Upper lobe of left lung (tissue), 6 donors: ENCODE results near the gene STAB2. TPM values are rescaled to one million over a fixed set of nuclear protein-coding genes. Genes with fewer than 3 reads are reported as not detected.
A peak's percentile ranks its signal among the peaks of the same experiment; 100 is the strongest.

Source experiments
- ATAC-seq, 2 donors: fragments of 200-7000 bp; cut with Tn5 transposase; one replicate each; pipeline ENCODE4 v1.9.1; 2022; ENCODE audit warnings: mild to moderate bottlenecking in 2 of 2, moderate library complexity in 2 of 2; ENCODE audit not compliant: low FRiP score in 2 of 2
- DNase-seq, 2 donors: peaks; one replicate each; pipeline ENCODE4 v3.0.0-alpha.2; 2019 to 2020
- H3K27ac ChIP-seq, 4 donors: fragments of 200-600 bp; sonication (generic); one replicate each; pipeline ENCODE4 v1.5.1; 2016 to 2019
- H3K27me3 ChIP-seq, 4 donors: fragments of 200-600 bp; sonication (generic); one replicate each; pipeline ENCODE4 v1.5.1; 2017 to 2019
- H3K36me3 ChIP-seq, 4 donors: fragments of 200-600 bp; sonication (generic); one replicate each; pipeline ENCODE4 v1.5.1; 2016 to 2019
- H3K4me1 ChIP-seq, 4 donors: fragments of 200-600 bp; sonication (generic); one replicate each; pipeline ENCODE4 v1.5.1; 2018 to 2019
- H3K4me3 ChIP-seq, 4 donors: fragments of 200-600 bp; sonication (generic); one replicate each; pipeline ENCODE4 v1.5.1; 2017 to 2019; ENCODE audit warnings: mild to moderate bottlenecking in 2 of 4, moderate library complexity in 1 of 4
- H3K9me3 ChIP-seq, 4 donors: fragments of 200-600 bp; sonication (generic); one replicate each; pipeline ENCODE4 v1.5.1; 2018 to 2019
- EP300 ChIP-seq, 4 donors: sonication (generic); formaldehyde crosslinking; IDR thresholded peaks; one replicate each; pipeline ENCODE4 v1.5.1; 2017; ENCODE audit warnings: antibody characterized with exemption in 4 of 4, control low read depth in 2 of 4
- POLR2A ChIP-seq, 4 donors: fragments of 450-650 bp; IDR thresholded peaks; one replicate each; pipeline ENCODE4 v1.5.1; 2016 to 2017; ENCODE audit warnings: antibody characterized with exemption in 4 of 4, mild to moderate bottlenecking in 2 of 4
- POLR2AphosphoS5 ChIP-seq, 2 donors: sonication (generic); formaldehyde crosslinking; IDR thresholded peaks; one replicate each; pipeline ENCODE4 v1.5.1; 2017; ENCODE audit warnings: antibody characterized with exemption in 2 of 2
- WGBS, 2 donors: methylation state at CpG; one replicate each; pipeline ENCODE4 v1.1.5; 2017 to 2018; 5-methylcytosine and 5-hydroxymethylcytosine counted together
- total RNA-seq, 6 donors: library from RNA; depleted of rRNA in 4 of 6; stranded (reverse); fragments of >200 nt in 4 of 6; gene quantifications; one replicate each; pipeline versions ENCODE4 v1.1.0 to v1.2.1, GENCODE V29; 2016 to 2021
- TF ChIP-seq, protein P1 (sequence below), 6 experiments: fragments of 450-650 bp in 4 of 6; fragments of 200-600 bp in 2 of 6; sonication (generic) in 2 of 6; IDR thresholded peaks; one replicate each; pipeline ENCODE4 v1.5.1; 2016 to 2019; ENCODE audit warnings: antibody characterized with exemption in 6 of 6
- donor health status: DM: no; HTN: no; CAD: no; lungs with moderate emphysema.
- donor health status: DM: no; HTN: yes; CAD: no; lungs with severe emphysema.

Gene STAB2
- total RNA-seq, 6 donors from 2014 or later = 0.10 to 2.4 (median 0.22) TPM; not detected in 1

DNA sequence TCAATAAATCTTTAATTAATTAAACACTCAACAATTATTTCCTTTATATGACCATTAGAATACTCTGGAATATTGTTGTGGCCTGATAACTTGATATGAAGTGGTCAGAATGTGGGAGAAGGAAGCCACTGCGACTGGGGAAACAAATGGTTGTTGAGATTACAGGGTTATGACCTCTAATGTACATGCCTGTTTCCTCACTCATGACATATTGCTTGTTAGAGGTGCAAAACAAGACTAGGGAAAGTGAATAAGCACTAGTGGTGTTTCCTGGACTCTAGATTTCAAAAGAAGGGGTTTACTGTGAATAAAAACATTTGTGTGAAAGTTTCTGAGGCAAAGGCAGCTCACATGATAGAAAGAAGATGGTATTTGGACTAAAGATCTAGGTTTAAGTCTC lies 53.3 kb downstream of the STAB2 start:
- H3K9me3 ChIP-seq = peaks cover 0 to 4% (median 0%) of the 10 kb centered on the region in 4 donors
- H3K4me1 ChIP-seq = no peaks in the 10 kb centered on the region
- H3K36me3 ChIP-seq = no peaks in the 10 kb centered on the region
- no peak for ATAC-seq
- no peak for DNase-seq
- H3K4me3 ChIP-seq = no peak overlapping the region
- no peak for TF ChIP-seq EP300 (IDR thresholded peaks at IDR 0.05)
- TF ChIP-seq, protein P1, sequence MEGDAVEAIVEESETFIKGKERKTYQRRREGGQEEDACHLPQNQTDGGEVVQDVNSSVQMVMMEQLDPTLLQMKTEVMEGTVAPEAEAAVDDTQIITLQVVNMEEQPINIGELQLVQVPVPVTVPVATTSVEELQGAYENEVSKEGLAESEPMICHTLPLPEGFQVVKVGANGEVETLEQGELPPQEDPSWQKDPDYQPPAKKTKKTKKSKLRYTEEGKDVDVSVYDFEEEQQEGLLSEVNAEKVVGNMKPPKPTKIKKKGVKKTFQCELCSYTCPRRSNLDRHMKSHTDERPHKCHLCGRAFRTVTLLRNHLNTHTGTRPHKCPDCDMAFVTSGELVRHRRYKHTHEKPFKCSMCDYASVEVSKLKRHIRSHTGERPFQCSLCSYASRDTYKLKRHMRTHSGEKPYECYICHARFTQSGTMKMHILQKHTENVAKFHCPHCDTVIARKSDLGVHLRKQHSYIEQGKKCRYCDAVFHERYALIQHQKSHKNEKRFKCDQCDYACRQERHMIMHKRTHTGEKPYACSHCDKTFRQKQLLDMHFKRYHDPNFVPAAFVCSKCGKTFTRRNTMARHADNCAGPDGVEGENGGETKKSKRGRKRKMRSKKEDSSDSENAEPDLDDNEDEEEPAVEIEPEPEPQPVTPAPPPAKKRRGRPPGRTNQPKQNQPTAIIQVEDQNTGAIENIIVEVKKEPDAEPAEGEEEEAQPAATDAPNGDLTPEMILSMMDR (IDR thresholded peaks at IDR 0.05) = no peak
- no peak for TF ChIP-seq POLR2A (IDR thresholded peaks at IDR 0.05)
- TF ChIP-seq POLR2AphosphoS5 (IDR thresholded peaks at IDR 0.05) = no peak
- no peaks in the 10 kb centered on the region for H3K27me3 ChIP-seq
- 0 to 32% methylated on average over 1 of the region's 1 CpG for WGBS, 2 donors
- H3K27ac ChIP-seq = no peak overlapping the region

DNA sequence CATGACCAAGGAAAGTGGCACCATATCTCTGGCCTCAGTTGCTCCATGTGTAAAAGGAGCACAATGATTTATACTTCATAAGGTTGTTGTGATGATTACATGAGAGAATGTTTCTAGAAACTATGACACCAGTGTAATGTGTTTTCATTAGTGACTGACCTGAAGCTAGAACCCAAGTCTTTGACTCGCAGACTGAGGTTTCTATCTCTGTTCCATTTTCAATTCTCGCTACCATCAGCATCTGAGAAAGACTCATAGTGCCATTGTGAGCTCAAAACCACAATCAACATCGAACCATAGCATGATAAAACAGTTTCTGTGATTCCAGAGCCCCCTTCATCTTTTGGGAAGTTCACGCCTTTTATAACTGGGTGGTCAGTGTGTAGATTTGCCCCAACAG lies 53.8 kb downstream of the STAB2 start:
- ATAC-seq (no peak), DNase-seq (no peak)
- Histone ChIP-seq H3K36me3 (no peaks in the 10 kb centered on the region), H3K27ac (no peak overlapping the region), H3K27me3 (no peaks in the 10 kb centered on the region), H3K9me3 (peaks cover 0 to 4% (median 0%) of the 10 kb centered on the region in 4 donors), H3K4me3 (no peak overlapping the region), H3K4me1 (no peaks in the 10 kb centered on the region)
- TF ChIP-seq POLR2A (IDR thresholded peaks at IDR 0.05) = no peak
- no peak for TF ChIP-seq POLR2AphosphoS5 (IDR thresholded peaks at IDR 0.05)
- no peak for TF ChIP-seq EP300 (IDR thresholded peaks at IDR 0.05)
- TF ChIP-seq, protein P1 (IDR thresholded peaks at IDR 0.05) = no peak
- 82 to 88% methylated on average over 4 of the region's 4 CpGs for WGBS, 2 donors

DNA sequence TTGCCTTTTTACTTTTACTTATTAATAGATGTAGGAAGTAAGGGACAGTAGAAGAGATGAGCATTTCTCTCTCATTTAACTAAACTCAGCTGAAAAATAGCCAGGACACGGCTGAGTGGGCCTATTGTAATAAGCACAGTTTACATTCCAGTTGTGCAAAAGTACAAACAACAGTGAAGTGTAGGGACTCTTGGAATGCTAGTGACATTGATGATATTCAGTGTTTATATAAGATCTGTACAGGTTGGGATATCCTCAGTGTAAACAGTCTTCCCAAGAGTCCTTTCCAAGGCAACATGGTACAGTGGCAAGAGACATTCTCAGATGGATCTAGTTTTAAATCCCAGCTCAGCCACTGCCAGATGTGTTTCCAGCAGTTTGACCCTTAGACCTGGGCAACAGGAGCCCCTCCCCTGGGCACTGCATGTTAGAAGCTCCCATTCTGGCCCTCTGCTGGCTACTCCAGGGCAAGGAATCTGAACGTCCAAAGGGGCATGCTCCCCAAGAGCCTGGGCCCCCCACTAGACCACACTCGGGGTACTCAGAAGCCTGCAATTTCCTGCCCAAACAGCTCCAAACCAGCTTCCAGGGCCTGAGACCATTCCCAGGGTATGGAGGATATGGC lies 55.3 kb downstream of the STAB2 start:
- Histone ChIP-seq H3K27me3 (no peaks in the 10 kb centered on the region), H3K4me1 (no peaks in the 10 kb centered on the region), H3K9me3 (peaks cover 0 to 4% (median 0%) of the 10 kb centered on the region in 4 donors), H3K4me3 (no peak overlapping the region), H3K36me3 (no peaks in the 10 kb centered on the region), H3K27ac (no peak overlapping the region)
- ATAC-seq = no peak
- no peak for DNase-seq
- no peak for TF ChIP-seq POLR2AphosphoS5 (IDR thresholded peaks at IDR 0.05)
- no peak for TF ChIP-seq POLR2A (IDR thresholded peaks at IDR 0.05)
- TF ChIP-seq, protein P1 (IDR thresholded peaks at IDR 0.05) = no peak
- no peak for TF ChIP-seq EP300 (IDR thresholded peaks at IDR 0.05)
- 50 to 80% methylated on average over 3 of the region's 3 CpGs for WGBS, 2 donors

DNA sequence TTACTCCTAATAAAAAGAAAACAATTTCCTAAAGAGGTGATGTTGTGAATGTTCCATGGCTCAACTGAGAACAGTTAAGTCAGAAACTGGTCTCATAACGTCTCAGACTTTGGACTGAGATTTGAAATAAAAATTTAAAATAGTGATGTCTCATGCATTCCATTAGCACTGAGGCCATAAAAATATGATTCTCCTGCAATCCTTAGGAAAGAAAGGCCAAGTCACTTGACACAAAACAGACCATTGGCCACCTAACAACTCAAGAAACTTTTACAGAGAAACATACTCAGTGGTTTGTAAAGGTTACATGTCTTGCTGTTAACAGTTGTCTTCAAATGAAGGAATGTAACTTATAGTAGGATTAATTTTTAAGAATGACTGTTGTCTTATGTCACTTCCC lies 58.1 kb downstream of the STAB2 start:
- TF ChIP-seq, protein P1 (IDR thresholded peaks at IDR 0.05) = no peak
- TF ChIP-seq POLR2AphosphoS5 (IDR thresholded peaks at IDR 0.05) = no peak
- no peak for TF ChIP-seq EP300 (IDR thresholded peaks at IDR 0.05)
- no peak for TF ChIP-seq POLR2A (IDR thresholded peaks at IDR 0.05)
- 67 to 73% methylated on average over 1 of the region's 1 CpG for WGBS, 2 donors
- Histone ChIP-seq H3K4me1 (no peaks in the 10 kb centered on the region), H3K27me3 (no peaks in the 10 kb centered on the region), H3K9me3 (no peaks in the 10 kb centered on the region), H3K36me3 (no peaks in the 10 kb centered on the region), H3K4me3 (no peak overlapping the region), H3K27ac (no peak overlapping the region)
- ATAC-seq (peak in 1 of 2 donors; percentile 78), DNase-seq (no peak)

DNA sequence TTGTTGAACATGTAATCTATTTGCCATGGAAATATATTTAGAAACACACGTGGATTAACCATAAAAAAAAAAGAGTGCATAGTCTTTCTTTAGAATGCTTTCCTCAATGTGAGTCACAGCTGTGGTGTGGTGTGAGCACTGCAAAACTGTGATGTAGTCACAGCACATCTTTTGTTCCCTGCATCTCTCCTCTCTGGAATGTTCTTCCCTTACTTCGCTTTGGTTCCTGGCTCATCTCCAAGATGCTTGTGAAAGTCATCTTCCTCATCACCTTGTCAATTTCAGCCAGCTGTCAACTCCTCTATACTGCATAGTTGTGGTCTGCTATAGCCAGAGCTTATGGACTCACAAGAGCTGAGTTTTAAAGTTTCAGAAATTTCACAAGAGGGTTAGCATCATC lies 60.2 kb downstream of the STAB2 start:
- ATAC-seq (no peak), DNase-seq (no peak)
- 29 to 40% methylated on average over 2 of the region's 2 CpGs for WGBS, 2 donors
- no peaks in the 10 kb centered on the region for H3K36me3 ChIP-seq
- no peak overlapping the region for H3K4me3 ChIP-seq
- no peaks in the 10 kb centered on the region for H3K4me1 ChIP-seq
- TF ChIP-seq POLR2A (IDR thresholded peaks at IDR 0.05) (no peak), POLR2AphosphoS5 (IDR thresholded peaks at IDR 0.05) (no peak), EP300 (IDR thresholded peaks at IDR 0.05) (no peak)
- TF ChIP-seq, protein P1 (IDR thresholded peaks at IDR 0.05) = no peak
- H3K9me3 ChIP-seq = no peaks in the 10 kb centered on the region
- H3K27me3 ChIP-seq = no peaks in the 10 kb centered on the region
- H3K27ac ChIP-seq = no peak overlapping the region
